Measurements from ENCODE around the gene DOCK4.

The DOCK4 gene

GRCh38 chr7:112108981-112109380 lies 97.2 kb downstream of the DOCK4 start:
- DNase-seq (ENCODE audit: low spot score): no peak

- DNase-seq (ENCODE audit: low spot score): no peak
Observed at GRCh38 chr7:112105584-112106530, 100.3 kb downstream of the DOCK4 start.

DNA sequence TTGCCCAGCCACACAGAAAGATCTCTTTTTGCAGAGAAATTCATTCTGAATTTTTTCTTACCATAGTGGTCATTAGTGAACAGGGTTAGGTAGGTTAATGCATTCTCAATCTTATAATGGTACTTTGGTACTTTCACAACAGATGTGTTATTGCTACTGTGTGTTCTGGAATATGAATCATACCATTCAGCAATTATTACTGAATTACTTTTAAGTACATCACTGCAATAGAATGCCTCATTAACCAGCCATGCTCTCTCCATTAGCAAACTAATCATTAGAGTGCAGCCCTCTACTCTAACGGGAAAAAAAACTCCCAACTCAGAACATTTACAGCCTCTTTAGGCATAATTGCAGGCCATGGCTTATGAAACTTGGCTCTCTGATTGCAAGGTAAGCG lies 102.1 kb downstream of the DOCK4 start:
- no peak for DNase-seq (ENCODE audit: low spot score)

- DNase-seq (ENCODE audit: low spot score): no peak
Observed at GRCh38 chr7:112103246-112103645, 103.0 kb downstream of the DOCK4 start.

- no peak for DNase-seq (ENCODE audit: low spot score)
Observed at GRCh38 chr7:112101201-112101846, 104.9 kb downstream of the DOCK4 start.

- DNase-seq (ENCODE audit: low spot score): no peak
Observed at GRCh38 chr7:112097524-112097923, 108.7 kb downstream of the DOCK4 start.

- DNase-seq (ENCODE audit: low spot score): no peak
Observed at GRCh38 chr7:112093409-112093808, 112.8 kb downstream of the DOCK4 start.

DNA sequence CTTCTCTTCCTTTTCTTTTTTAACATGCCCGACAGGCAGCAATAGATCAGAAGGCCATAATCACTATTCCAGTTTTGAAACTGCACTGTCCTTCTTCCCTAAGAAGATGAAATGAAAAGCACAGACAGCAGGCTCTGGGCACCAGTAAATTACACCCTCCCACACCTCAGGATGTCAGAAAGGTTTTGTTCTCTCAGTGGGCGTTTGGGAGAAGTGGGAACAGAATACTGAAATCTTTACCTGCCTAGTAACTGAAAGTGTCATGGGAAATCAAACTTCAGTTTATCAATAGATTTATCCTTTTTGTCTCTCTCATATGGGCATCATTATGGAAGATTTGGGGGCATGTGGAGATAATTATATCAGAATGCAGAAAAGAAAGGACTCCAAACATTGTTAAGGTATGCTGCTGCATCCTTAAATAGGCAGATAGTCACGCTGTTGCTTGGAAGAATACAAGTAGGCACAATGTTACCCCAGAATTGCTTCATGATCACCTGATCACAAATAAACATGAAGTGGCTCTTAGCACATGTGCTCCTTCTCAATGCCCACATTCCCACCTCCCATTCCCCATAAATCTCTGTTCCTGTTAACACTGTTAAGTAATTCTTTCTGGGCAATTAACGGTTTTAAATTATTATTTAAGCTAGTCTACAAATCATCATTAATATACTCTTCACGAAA lies 113.3 kb downstream of the DOCK4 start:
- DNase-seq (ENCODE audit: low spot score): no peak

DNA sequence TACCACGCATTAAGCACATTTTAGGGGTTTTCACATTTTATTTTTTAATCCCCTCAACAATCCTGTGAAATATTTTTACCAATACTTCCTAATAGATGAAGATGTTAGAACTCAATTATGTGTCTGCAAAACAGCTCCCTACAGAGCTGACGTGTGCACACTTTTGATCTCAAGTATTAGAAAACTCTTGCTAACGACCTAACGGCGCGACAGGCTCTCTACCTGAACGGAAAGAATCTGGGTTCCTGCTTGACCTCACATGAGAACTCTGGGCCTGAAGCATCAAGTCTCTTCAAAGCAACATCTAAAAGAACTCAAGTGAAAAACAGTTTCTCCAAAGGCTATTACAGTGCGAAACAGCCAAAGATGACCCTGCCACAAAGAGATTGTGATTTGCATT lies 113.9 kb downstream of the DOCK4 start:
- DNase-seq (ENCODE audit: low spot score): no peak

GRCh38 chr7:112091768-112092167 lies 114.4 kb downstream of the DOCK4 start:
- DNase-seq (ENCODE audit: low spot score): no peak

DNA sequence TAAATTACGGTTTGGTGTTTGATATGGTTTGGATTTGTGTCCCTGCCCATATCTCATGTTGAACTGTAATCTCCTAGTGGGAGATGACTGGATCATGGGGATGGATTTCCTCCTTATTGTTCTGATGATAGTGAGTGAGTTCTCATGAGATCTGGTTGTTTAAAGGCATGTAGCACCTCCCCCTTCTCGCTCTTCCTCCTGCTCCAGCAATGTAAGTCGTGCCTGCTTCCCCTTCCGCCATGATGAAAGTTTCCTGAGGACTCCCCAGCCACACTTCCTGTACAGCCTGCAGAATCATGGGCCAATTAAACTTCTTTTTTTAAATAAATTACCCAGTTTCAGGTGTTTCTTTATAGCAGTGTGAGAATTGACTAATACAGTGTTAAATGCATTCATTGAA lies 116.6 kb downstream of the DOCK4 start:
- DNase-seq (ENCODE audit: low spot score): no peak

- no peak for DNase-seq (ENCODE audit: low spot score)
Observed at GRCh38 chr7:112088484-112089016, 117.6 kb downstream of the DOCK4 start.

- DNase-seq (ENCODE audit: low spot score): no peak
Observed at GRCh38 chr7:112086496-112087254, 119.5 kb downstream of the DOCK4 start.

- DNase-seq (ENCODE audit: low spot score): peak; percentile 71
Observed at GRCh38 chr7:112084520-112084971, 121.7 kb downstream of the DOCK4 start.

GRCh38 chr7:112083776-112084355 lies 122.3 kb downstream of the DOCK4 start:
- DNase-seq (ENCODE audit: low spot score): no peak

- DNase-seq (ENCODE audit: low spot score): no peak
Observed at GRCh38 chr7:112082306-112082705, 123.9 kb downstream of the DOCK4 start.

DNA sequence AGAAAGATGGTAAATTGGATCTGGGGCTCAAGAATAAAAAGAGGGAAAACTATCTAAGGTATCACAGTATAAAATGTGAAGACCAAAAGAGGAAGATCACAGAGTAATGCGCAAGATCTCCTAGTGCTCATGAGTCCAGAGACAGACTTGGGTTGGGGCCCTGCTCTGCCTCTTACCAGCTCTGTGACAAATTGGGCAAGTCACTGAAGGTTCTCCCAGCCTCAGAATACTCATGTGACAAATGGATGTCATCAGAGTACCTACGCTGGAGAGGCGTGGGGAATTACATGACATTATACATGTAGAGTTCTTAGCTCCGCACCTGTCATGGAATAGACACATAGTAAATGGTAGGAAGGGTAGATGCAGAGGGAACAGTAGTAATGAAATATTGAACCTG lies 124.4 kb downstream of the DOCK4 start:
- no peak for DNase-seq (ENCODE audit: low spot score)

DNA sequence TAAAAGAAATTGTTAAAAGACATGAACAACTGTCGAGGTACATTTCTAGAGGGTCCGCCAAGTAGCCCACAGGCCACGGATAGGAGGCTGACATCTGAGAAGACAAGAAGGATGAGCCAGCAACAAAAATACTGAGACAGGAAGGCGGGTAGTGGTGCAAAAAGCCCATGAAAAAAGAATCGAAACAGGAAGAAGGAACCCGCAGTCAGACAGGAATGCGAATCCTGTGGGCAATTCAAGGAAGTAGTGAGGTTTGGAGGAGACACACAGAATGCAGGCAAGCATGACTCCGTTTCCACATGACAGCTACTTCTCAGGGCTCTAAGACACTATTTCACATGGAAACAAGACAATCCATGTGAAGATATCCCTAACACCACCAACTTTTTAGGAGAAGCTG lies 125.2 kb downstream of the DOCK4 start:
- peak; percentile 70 for DNase-seq (ENCODE audit: low spot score)

GRCh38 chr7:112080441-112080840 lies 125.8 kb downstream of the DOCK4 start:
- peak; percentile 64 for DNase-seq (ENCODE audit: low spot score)

GRCh38 chr7:112079673-112080072 lies 126.5 kb downstream of the DOCK4 start:
- DNase-seq (ENCODE audit: low spot score): no peak

DNA sequence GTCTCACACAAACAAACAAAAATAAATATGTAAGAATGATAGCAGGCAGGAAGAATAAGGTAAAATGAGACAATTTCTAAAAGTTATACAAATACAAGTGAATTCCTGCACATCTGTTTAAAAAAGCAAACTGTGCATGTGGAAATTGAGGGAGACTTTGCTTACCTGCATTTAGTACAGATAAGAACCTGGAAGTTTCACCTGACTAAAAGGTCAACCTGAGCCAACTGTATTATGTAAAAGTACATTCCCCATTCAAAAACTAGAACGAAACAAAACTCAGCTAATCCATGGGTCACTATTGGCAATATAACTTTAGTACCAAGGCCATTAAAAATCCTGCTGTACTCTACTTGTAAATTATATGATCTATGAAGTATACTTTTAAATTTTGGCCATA lies 127.1 kb downstream of the DOCK4 start:
- DNase-seq (ENCODE audit: low spot score): no peak

All from globus pallidus (tissue), 1 donor.